NOMO-1 treated with dmso at 0.1 percent for 144 hours (cell line): Measurements from ENCODE around the gene LMF2.
A peak's percentile ranks its signal among the peaks of the same experiment; 100 is the strongest.
"Not testable (repeated sequence)": the region's sequence is repeated elsewhere in the genome, so short reads cannot be mapped to it uniquely, and the experiment has no call there.

Source experiments
- DNase-seq: peaks from one replicate; lab custom pipeline; 2025; ENCODE audit not compliant: unreplicated experiment; lab: John Stamatoyannopoulos, UW

Gene LMF2

DNA sequence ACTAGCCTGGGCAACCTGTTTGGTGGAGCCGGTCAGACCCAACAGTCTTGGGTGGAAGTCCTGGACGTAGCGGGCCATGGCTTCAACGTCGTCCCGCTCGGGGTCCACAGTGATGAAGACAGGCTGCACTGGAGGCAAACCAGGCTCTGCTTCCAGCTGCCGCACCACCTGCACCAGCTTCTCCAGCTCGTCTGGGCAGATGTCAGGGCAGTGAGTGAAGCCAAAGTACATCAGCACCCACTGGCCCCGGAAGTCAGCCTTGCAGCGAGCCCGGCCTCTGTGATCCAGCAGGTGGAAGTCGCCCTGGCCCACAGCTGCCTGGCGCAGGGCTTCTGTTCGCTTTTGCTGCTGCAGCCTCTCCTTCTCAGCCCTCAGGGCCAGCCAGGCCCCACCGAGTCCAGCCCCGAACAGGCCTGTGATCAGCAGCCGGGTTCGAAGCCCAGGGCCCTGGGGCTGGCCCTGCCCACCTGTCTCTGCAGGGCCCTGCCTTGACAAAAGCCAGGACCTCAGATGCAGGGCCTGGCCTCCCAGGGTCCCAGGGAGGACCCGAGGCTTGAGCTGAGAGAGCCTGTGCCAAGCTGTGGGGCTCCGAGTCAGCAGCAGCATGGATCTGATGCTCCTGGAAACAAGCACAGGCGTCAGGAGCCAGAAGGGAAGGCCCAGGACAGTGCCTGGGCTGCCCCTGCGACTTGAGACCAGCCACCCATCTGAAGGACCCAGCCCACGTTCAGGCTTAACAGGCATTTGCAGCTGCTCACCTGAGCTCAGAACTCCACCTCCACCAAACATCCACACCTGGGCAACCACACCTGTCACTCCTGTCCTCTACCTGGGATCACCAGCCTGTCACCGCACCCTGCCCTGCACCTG, 16.5 kb upstream of the LMF2 start:
- DNase-seq = no peak

DNA sequence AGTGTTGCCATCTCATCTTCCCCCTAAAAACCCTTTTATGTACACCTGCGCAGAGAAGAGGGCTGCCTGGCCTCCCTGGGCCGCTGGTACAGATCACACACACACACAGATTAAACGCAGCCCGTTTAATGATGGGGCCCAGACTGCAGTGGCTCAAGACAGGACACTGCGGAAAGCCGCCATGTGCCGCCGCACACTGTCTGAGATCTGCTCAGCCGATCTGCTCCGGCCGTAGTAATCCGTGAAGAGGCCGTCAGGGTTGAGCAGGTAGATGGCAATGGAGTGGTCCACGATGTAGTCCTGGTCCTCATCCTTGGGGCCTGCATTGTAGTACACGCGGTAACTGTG, 15.9 kb upstream of the LMF2 start:
- DNase-seq = no peak

DNA sequence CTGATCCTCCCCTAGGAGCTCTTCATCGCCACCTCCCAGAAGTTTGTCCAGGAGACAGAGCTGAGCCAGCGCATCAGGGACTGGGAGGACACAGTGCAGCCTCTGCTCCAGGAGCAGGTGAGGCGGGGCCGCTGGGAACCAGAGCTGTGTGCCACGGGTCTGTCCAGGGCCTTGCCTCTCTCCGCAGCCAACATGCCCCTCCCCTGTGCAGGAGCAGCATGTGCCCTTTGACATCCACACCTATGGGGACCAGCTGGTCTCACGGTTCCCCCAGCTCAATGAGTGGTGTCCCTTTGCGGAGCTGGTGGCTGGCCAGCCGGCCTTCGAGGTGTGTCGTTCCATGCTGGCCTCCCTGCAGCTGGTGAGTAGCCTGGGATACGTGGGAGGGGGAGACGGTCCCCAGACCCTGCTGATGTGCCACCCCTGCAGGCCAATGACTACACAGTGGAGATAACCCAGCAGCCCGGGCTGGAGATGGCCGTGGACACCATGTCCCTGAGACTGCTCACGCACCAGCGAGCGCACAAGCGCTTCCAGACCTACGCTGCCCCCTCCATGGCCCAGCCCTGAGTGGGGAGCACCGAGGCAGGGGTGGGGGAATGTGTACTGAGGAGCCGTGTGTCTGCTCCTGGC, 15.4 kb upstream of the LMF2 start:
- DNase-seq = no peak

DNA sequence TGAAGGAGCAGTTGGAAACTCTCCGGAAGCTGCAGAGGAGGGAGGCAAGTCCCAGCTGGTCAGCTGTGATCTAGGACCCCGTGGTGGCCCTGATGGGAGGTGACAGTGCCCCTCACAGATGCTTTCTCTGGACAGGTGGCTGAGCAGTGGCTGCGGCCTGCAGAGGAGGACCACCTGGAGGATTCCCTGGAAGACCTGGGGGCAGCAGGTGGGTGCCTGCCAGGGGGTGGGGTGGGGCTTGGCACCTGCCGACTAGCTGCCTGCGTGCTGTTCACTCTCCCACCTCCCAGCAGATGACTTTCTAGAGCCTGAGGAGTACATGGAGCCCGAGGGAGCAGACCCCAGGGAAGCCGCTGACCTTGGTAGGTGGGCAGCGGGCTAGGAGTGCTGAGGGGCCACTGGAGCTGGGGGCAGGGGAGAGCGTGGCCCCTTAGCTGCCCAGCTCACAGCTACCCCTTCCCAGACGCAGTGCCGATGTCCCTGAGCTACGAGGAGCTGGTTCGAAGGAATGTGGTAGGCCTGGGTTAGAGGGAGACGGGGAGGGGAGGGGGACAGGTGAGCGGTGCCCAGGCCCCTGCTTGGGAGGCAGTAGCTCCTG, 14.8 kb upstream of the LMF2 start:
- no peak for DNase-seq

DNA sequence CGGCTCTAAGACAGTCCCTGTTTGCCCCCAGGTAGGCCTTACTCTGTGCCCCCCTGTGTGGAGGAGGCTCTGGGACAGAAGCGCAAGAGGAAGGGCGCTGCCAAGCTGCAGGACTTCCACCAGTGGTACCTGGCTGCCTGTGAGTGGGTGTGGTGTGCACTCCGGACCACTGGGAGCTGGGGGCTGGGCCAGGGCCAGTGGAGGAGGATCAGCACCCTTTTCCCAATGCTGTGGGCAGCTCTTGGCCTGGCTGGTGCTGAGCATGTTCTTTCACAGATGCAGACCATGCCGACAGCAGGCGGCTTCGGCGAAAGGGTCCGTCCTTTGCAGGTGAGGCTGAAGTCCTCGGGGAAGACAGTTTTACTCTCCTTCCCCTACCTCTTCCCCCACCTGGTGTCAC, 14.2 kb upstream of the LMF2 start:
- no peak for DNase-seq

DNA sequence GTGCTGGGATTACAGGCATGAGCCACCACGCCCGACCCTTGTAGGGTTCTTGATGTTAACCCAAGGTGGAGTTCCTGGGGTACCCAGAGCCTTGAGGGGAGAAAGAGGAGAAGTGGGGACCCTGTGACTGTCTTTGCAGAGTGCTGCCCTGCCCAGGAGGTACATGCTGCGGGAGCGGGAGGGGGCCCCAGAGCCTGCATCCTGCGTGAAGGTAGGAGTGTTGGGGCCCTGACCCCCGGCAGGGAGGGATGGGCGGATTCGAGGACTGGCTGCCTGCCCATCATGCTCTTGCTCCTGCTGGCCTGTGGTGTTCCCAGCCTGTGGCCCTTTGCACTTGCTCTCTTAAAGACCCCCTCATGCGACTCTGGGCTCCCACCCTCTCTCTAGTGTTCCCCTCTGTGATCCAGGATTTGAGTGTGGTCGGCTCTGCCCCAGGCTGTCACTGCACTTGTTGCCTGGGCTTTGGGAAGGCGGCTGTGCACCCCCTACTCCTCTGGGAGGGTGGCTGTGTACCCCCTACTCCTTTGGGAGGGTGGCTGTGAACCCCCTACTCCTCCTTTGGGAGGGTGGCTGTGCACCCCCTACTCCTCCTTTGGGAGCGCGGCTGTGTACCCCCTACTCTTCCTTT, 13.4 kb upstream of the LMF2 start:
- DNase-seq = no peak

DNA sequence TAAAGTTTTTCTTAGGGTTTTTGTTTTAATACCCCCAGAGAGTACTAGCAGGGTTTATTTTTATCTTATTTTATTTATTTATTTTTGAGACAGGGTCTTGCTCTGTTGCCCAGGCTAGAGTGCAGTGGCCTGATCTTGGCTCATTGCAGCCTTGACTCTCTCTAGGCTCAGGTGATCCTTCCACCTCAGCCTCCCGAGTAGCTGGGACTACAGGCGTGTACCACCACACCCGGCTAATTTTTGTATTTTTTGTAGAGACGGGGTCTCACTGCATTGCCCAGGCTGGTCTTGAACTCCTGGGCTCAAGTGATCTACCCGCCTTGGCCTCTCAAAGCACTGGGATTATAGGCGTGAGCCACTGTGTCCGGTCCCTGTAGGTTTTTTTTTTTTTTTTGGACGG, 12.7 kb upstream of the LMF2 start:
- not testable (repeated sequence) for DNase-seq

DNA sequence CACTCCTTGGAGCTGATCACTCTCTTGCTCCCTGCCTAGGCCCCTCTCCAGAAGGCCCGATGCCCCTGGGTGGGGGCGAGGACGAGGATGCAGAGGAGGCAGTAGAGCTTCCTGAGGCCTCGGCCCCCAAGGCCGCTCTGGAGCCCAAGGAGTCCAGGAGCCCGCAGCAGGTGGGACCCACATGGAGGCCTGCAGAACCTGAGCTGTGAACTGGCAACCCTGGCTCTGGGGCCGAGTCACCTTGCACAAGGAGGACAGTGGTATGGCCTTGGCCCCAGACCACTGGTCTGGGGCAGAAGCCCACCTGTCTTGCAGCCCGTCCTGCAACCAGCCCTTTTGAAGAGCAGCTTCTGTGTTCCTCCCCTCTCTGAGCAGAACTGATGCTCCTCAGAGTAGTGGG, 11.6 kb upstream of the LMF2 start:
- no peak for DNase-seq

DNA sequence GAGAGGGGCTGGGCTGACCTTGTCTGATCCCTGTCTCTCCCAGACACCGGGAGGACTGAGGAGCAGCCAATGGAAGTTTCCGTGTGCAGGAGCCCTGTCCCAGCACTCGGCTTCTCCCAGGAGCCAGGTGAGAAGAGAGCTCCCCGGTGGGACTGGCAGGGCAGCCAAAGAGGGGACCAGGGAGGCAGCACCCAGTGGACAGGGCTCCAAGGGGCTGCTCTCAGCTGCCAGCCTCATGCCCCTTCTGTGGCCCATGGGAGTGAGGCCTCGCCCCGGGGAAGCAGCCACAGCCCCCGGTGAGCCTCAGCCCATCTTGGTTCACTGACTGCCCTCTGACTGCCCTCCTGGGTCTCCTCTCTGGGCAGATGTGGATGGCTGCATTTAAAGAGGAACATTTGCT, 11.1 kb upstream of the LMF2 start:
- no peak for DNase-seq

DNA sequence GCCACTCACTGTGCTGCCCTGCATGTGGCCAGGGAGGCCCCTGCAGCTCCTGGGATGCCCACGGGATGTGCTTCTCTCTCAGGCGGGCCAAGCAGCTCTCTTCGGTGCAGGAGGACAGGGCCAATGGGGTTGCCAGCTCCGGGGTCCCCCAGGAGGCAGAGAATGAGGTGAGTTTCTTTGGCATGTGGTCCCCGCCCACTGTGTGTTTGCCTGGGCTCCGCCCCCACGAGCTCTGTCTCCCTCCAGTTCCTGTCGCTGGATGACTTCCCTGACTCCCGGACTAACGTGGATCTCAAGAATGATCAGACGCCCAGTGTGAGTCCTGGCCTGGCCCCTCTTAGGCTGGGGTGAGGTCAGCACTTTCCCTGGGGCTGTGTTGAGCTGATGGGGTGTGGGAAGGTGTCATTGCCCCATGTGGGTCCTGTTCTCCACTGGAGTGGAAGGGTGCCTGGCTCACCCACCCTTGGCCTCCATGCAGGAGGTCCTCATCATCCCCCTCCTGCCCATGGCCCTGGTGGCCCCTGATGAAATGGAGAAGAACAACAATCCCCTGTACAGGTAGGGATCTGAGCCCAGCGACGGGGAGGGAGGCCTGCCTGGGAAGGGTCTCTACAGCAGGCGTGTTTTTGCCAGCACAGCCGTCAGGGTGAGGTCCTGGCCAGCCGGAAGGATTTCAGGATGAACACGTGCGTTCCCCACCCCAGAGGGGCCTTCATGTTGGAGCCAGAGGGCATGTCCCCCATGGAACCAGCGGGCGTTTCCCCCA, 10.2 kb upstream of the LMF2 start:
- DNase-seq = no peak

DNA sequence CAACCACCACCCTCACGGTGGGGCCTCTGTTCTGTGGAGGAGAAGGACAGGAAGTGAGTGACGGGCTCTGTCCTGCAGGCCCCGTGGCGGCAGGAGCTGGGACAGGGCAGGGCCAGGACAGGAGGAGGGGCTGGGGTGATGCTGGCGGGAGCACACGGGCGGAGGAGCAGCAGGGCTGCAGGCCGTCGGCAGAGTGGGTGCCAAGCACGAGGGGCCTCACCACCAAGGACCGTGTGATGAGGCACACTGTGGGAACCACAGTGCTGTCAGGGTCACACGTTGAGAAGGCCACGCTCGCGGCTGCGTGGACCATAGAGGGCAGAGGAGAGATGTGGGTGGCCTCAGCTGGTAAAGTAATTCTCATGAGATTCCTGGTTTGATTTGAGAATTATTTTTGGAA, 9.4 kb upstream of the LMF2 start:
- no peak for DNase-seq

DNA sequence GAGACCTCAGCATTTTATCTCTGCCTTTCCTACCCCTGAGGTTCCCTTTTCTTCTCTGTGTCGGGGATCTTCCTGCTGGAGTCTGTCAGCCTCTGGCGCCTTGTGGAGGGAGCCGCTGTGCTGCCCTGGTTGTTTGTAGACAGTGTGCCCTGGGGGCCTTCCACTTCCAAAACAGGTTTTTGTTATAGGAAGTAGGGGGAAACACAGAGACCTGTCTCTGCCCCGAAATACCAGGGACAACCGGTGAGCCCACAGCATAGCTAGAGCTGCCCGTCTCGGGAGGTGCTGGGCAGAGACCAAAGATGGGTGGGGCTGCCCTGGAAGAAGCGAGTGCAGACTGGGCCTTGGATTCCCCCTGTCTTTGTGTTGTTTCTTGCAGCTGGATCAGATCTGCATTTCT, 8.6 kb upstream of the LMF2 start:
- DNase-seq = no peak

DNA sequence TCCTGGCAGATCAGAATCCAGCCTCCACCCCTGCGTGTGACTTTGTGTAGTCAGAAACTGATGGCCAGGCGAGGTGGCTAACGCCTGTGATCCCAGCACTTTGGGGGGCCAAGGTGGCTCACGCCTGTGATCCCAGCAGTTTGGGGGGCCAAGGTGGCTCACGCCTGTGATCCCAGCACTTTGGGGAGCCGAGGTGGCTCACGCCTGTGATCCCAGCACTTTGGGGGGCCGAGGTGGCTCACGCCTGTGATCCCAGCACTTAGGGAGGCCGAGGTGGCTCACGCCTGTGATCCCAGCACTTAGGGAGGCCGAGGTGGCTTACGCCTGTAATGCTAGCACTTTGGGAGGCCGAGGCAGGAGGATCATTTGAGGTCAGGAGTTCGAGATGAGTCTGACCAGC, 5.7 kb upstream of the LMF2 start:
- DNase-seq = no peak

DNA sequence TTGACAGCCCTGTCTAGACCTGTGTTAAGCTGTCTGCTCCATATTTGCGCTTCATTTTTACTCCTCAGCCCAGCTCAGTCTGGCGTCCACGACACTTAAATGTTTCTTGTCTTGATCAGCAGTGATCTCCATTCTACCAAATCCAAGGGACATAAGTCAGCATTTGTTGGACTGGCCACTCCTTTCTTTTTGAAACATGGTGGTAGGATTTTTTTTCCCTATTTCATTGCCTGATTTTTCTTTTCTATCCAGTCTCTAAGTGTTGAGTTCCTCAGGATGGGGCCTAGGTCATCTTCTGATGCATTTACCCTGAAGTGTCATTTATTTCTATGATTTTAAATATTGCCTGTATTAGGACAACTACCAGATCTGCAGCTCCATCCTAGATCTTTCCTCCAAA, 1.4 kb upstream of the LMF2 start:
- DNase-seq = no peak

DNA sequence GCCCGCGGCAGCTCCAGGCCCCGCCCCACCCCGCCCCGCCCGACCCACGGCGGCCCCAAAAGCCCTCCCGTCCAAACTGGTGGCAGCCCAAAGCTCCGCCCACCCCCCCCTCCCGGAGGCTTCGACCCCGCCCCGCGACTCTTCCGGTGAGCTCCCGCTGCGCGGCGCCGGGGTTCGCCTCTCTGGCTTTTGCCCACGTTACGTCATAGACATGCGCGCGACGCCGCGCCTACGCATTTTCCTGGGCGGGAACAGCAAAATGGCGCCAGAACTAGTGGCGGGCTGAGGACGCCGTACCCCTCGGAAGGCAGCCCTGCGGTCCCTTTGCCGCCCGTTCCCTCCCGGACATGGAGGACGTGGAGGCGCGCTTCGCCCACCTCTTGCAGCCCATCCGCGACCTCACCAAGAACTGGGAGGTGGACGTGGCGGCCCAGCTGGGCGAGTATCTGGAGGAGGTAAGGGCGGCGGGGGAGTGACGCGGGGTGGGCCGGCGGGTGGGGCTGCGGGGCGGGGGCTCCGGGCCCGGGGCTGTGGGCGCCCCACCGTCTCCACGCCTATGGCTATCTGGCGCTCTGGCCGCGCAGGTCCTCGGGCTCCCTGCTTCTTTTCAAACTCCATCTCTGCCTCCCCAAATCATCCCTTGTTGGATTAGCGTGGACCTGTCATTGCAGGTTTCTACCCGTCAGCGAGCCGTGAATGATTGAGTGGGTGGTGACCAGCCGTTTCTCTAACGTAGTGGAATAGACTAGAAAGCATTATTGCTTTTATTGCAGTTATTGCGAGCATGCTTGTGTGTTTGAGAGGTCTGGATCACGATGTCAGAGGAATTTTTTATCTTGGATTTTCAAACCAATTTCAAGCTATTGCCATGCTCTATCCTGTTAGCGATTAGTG, 736 bp upstream of the LMF2 start, which contains the start of gene NCAPH2:
Gene NCAPH2 (plus strand): TSS at position 234 of the 894 bp plus-strand sequence. CDS start 114 bp downstream, at position 348.
- peak; percentile 91 for DNase-seq

DNA sequence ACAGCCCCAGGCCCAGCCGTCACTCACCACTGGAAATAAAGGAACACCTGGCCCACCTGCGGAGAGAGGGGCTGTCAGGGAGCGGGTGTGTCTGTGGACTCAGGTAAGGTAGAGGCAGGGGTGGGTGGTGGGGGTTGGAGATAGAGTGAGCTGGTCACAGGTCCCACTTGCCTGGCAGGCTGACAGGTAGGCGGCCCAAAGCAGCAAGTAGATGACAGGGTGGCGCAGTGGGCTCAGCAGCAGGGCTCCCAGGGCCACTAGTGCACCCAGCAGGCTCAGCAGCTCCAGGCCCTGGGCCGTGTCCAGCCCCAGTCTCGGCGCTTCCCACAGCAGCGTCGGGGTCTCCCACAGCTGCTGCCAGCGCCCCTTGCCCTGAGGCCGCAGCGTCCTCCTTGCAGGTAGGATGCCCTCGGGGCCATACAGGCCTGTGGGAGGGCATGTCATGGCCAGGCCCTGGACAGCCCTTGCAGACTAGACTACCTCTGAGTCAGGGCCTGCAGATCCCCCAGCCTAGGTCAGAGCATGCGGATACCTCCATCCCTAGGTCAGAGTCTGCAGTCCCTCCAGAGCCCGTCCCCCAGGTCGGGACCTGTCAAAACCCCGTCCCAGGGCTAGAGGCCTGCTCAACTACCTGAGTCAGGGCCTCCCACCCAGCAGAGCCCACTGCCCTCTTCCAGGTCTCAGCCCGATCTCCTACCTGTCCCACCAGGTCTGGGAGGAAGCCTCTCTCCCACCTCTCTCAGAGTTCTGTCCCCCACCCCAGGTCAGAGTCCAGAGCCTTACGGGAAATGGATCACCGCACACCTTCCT, 686 bp downstream of the LMF2 start:
- no peak for DNase-seq

DNA sequence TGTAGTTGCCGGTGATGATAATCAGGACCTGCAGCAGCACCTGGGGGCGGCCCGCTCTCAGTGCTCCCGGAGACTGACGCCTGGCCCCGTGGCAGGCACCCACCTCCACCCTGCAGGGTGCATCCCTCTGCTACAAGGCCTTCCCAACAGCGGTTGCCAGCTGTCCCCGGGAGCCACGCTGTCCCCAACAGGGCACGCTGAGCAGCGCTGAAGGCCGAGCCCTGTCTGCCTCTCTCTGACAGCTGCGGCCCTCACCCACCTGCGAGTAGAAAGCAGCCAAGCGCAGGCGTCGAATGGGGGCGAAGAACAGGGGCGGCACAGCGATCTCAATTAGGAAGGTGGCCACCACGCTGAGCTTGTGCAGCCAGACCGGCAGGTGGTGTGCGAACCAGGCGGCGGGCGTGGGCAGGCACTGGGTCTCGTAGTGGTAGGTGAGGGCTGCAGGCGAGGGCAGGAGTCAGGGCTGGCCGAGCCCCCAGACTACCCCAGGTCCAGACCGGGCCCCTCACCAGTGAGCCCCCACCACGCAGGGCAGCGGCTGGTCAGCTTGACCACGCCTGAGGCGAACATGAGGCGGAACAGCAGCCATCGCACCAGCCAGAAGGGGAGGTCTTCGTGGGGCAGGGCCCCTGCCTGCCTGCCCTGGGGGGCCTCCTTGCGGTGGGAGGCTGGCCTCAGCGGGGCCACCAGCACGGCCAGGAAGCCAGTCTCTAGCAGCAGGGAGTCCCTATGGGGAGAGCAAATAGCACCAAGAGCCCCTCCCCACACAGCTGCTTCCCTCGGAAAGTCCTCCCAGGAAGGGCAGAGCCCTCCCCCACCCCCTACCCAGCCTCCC, 1.5 kb downstream of the LMF2 start:
- no peak for DNase-seq

DNA sequence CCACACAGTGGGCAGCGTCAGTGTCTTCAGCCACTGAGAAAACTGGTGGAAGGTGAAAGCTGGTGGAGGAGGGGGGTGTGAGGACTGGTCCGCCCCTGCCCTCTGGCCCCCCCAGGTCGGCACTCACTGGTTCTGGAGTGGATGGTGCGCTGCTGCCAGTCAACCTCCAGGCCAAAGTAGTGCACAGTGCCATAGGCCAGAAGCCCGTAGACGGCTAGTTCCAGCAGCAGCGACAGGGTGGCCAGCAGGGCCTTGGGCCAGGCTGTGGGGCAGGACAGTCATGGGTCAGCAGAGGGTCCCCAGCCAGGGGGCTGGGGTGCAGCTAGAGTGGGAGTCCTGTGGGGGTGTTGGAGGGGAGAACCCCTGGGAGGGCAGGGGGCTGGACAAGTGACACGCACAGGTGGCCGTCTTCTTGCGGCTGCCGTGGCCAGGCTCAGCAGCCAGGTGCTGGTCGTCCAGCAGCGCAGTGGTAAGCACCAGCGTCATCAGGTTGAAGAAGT, 2.2 kb downstream of the LMF2 start:
- DNase-seq = no peak
